ENCODE data around the gene C16orf86. TPM values are rescaled to one million over a fixed set of nuclear protein-coding genes. Genes with fewer than 3 reads are reported as not detected.

Gene C16orf86
- total RNA-seq, 2 donors from 2014 or later: 6.6 to 11.9 TPM

- no peak for ATAC-seq (ENCODE audit: insufficient number of reproducible peaks, low FRiP score, low read depth)
- Histone ChIP-seq H3K27ac (no peak overlapping the region), H3K9me3 (no peaks in the 10 kb centered on the region), H3K4me1 (ENCODE audit: control insufficient read depth in 1 of 2, low read depth in 2 of 2) (peaks cover 19 to 32% of the 10 kb centered on the region in 2 donors), H3K27me3 (replicated peaks; ENCODE audit: insufficient read depth) (no peaks in the 10 kb centered on the region), H3K36me3 (no peaks in the 10 kb centered on the region), H3K4me3 (no peak overlapping the region)
- DNase-seq (ENCODE audit: low spot score): no peak
- no peak for TF ChIP-seq CTCF (IDR thresholded peaks at IDR 0.05)
These were observed 1.7 kb upstream of the C16orf86 start for GRCh38 chr16:67664871-67665270.

- DNase-seq (ENCODE audit: low spot score) (no peak), ATAC-seq (ENCODE audit: insufficient number of reproducible peaks, low FRiP score, low read depth) (no peak)
- H3K9me3 ChIP-seq: no peaks in the 10 kb centered on the region
- peaks cover 19 to 32% of the 10 kb centered on the region in 2 donors for H3K4me1 ChIP-seq (ENCODE audit: control insufficient read depth in 1 of 2, low read depth in 2 of 2)
- H3K27me3 ChIP-seq (replicated peaks; ENCODE audit: insufficient read depth): no peaks in the 10 kb centered on the region
- H3K4me3 ChIP-seq: peak overlapping the region; percentile 92
- H3K27ac ChIP-seq: no peak overlapping the region
- TF ChIP-seq CTCF (IDR thresholded peaks at IDR 0.05): no peak
- H3K36me3 ChIP-seq: no peaks in the 10 kb centered on the region
These were observed 1.0 kb upstream of the C16orf86 start for GRCh38 chr16:67665598-67665997.

- Histone ChIP-seq H3K27ac (peak overlapping the region in 1 of 2 donors; percentile 81), H3K4me3 (peak overlapping the region; percentile 92), H3K9me3 (no peaks in the 10 kb centered on the region), H3K27me3 (replicated peaks; ENCODE audit: insufficient read depth) (no peaks in the 10 kb centered on the region), H3K36me3 (no peaks in the 10 kb centered on the region), H3K4me1 (ENCODE audit: control insufficient read depth in 1 of 2, low read depth in 2 of 2) (peaks cover 18 to 31% of the 10 kb centered on the region in 2 donors)
- no peak for DNase-seq (ENCODE audit: low spot score)
- no peak for TF ChIP-seq CTCF (IDR thresholded peaks at IDR 0.05)
- ATAC-seq (ENCODE audit: insufficient number of reproducible peaks, low FRiP score, low read depth): no peak
These were observed 522 bp upstream of the C16orf86 start for GRCh38 chr16:67666032-67666551.

GRCh38 chr16:67667453-67667816, 821 bp downstream of the C16orf86 start:
- no peak for TF ChIP-seq CTCF (IDR thresholded peaks at IDR 0.05)
- H3K4me3 ChIP-seq: peak overlapping the region; percentile 92
- no peaks in the 10 kb centered on the region for H3K27me3 ChIP-seq (replicated peaks; ENCODE audit: insufficient read depth)
- peaks cover 14 to 24% of the 10 kb centered on the region in 2 donors for H3K4me1 ChIP-seq (ENCODE audit: control insufficient read depth in 1 of 2, low read depth in 2 of 2)
- H3K36me3 ChIP-seq: no peaks in the 10 kb centered on the region
- peak overlapping the region; percentile 81 to 90 for H3K27ac ChIP-seq
- ATAC-seq (ENCODE audit: insufficient number of reproducible peaks, low FRiP score, low read depth): no peak
- H3K9me3 ChIP-seq: no peaks in the 10 kb centered on the region
- DNase-seq (ENCODE audit: low spot score): no peak

- H3K4me1 ChIP-seq (ENCODE audit: control insufficient read depth in 1 of 2, low read depth in 2 of 2): peaks cover 14 to 24% of the 10 kb centered on the region in 2 donors
- ATAC-seq (ENCODE audit: insufficient number of reproducible peaks, low FRiP score, low read depth) (peak; percentile 73), DNase-seq (ENCODE audit: low spot score) (peak; percentile 54)
- H3K4me3 ChIP-seq: peak overlapping the region; percentile 92
- H3K36me3 ChIP-seq: no peaks in the 10 kb centered on the region
- no peaks in the 10 kb centered on the region for H3K9me3 ChIP-seq
- peak; percentile 92 for TF ChIP-seq CTCF (IDR thresholded peaks at IDR 0.05)
- peak overlapping the region; percentile 81 to 90 for H3K27ac ChIP-seq
- H3K27me3 ChIP-seq (replicated peaks; ENCODE audit: insufficient read depth): no peaks in the 10 kb centered on the region
These were observed 1.3 kb downstream of the C16orf86 start for GRCh38 chr16:67667817-67668494.
